Upper lobe of left lung (tissue), 6 donors: ENCODE data around the gene SERPINA6. TPM values are rescaled to one million over a fixed set of nuclear protein-coding genes. Genes with fewer than 3 reads are reported as not detected.
"Not testable (repeated sequence)": the region's sequence is repeated elsewhere in the genome, so short reads cannot be mapped to it uniquely, and the experiment has no call there.

Experiments used
- ATAC-seq, 2 donors: fragments of 200-7000 bp; cut with Tn5 transposase; one replicate each; pipeline ENCODE4 v1.9.1; 2022; ENCODE audit warnings: mild to moderate bottlenecking in 2 of 2, moderate library complexity in 2 of 2; ENCODE audit not compliant: low FRiP score in 2 of 2
- DNase-seq, 2 donors: peaks; one replicate each; pipeline ENCODE4 v3.0.0-alpha.2; 2019 to 2020
- H3K27ac ChIP-seq, 4 donors: fragments of 200-600 bp; sonication (generic); one replicate each; pipeline ENCODE4 v1.5.1; 2016 to 2019
- H3K27me3 ChIP-seq, 4 donors: fragments of 200-600 bp; sonication (generic); one replicate each; pipeline ENCODE4 v1.5.1; 2017 to 2019
- H3K36me3 ChIP-seq, 4 donors: fragments of 200-600 bp; sonication (generic); one replicate each; pipeline ENCODE4 v1.5.1; 2016 to 2019
- H3K4me1 ChIP-seq, 4 donors: fragments of 200-600 bp; sonication (generic); one replicate each; pipeline ENCODE4 v1.5.1; 2018 to 2019
- H3K4me3 ChIP-seq, 4 donors: fragments of 200-600 bp; sonication (generic); one replicate each; pipeline ENCODE4 v1.5.1; 2017 to 2019; ENCODE audit warnings: mild to moderate bottlenecking in 2 of 4, moderate library complexity in 1 of 4
- H3K9me3 ChIP-seq, 4 donors: fragments of 200-600 bp; sonication (generic); one replicate each; pipeline ENCODE4 v1.5.1; 2018 to 2019
- CTCF ChIP-seq, 6 experiments: fragments of 450-650 bp in 4 of 6; fragments of 200-600 bp in 2 of 6; sonication (generic) in 2 of 6; IDR thresholded peaks; one replicate each; pipeline ENCODE4 v1.5.1; 2016 to 2019; ENCODE audit warnings: antibody characterized with exemption in 6 of 6
- EP300 ChIP-seq, 4 donors: sonication (generic); formaldehyde crosslinking; IDR thresholded peaks; one replicate each; pipeline ENCODE4 v1.5.1; 2017; ENCODE audit warnings: antibody characterized with exemption in 4 of 4, control low read depth in 2 of 4
- POLR2A ChIP-seq, 4 donors: fragments of 450-650 bp; IDR thresholded peaks; one replicate each; pipeline ENCODE4 v1.5.1; 2016 to 2017; ENCODE audit warnings: antibody characterized with exemption in 4 of 4, mild to moderate bottlenecking in 2 of 4
- POLR2AphosphoS5 ChIP-seq, 2 donors: sonication (generic); formaldehyde crosslinking; IDR thresholded peaks; one replicate each; pipeline ENCODE4 v1.5.1; 2017; ENCODE audit warnings: antibody characterized with exemption in 2 of 2
- WGBS, 2 donors: methylation state at CpG; one replicate each; pipeline ENCODE4 v1.1.5; 2017 to 2018; 5-methylcytosine and 5-hydroxymethylcytosine counted together
- total RNA-seq, 6 donors: library from RNA; depleted of rRNA in 4 of 6; stranded (reverse); fragments of >200 nt in 4 of 6; gene quantifications; one replicate each; pipeline versions ENCODE4 v1.1.0 to v1.2.1, GENCODE V29; 2016 to 2021
- donor health status: DM: no; HTN: no; CAD: no; lungs with moderate emphysema.
- donor health status: DM: no; HTN: yes; CAD: no; lungs with severe emphysema.

SERPINA6 gene
- total RNA-seq, 6 donors from 2014 or later: 0.46 to 0.51 (median 0.49) TPM; not detected in 3

- TF ChIP-seq POLR2A (IDR thresholded peaks at IDR 0.05): no peak
- no peak for TF ChIP-seq EP300 (IDR thresholded peaks at IDR 0.05)
- no peak for TF ChIP-seq CTCF (IDR thresholded peaks at IDR 0.05)
- TF ChIP-seq POLR2AphosphoS5 (IDR thresholded peaks at IDR 0.05): no peak
- 73 to 82% methylated on average over 2 of the region's 2 CpGs for WGBS, 2 donors
- no peak for ATAC-seq
Measured at GRCh38 chr14:94305620-94306019, 17.5 kb downstream of the SERPINA6 start.

GRCh38 chr14:94304243-94304642 is 18.9 kb downstream of the SERPINA6 start:
- H3K4me3 ChIP-seq: no peak overlapping the region
- peaks cover 0 to 8% (median 3%) of the 10 kb centered on the region in 4 donors for H3K9me3 ChIP-seq
- H3K36me3 ChIP-seq: no peaks in the 10 kb centered on the region
- DNase-seq (no peak), ATAC-seq (no peak)
- H3K27me3 ChIP-seq: no peaks in the 10 kb centered on the region
- no peak for TF ChIP-seq EP300 (IDR thresholded peaks at IDR 0.05)
- no peak for TF ChIP-seq CTCF (IDR thresholded peaks at IDR 0.05)
- no peak for TF ChIP-seq POLR2A (IDR thresholded peaks at IDR 0.05)
- no peak for TF ChIP-seq POLR2AphosphoS5 (IDR thresholded peaks at IDR 0.05)
- H3K4me1 ChIP-seq: no peaks in the 10 kb centered on the region
- no peak overlapping the region for H3K27ac ChIP-seq
- WGBS, 2 donors: 86 to 91% methylated on average over 6 of the region's 6 CpGs

More at GRCh38 chr14:94305620-94306019, 17.5 kb downstream of the SERPINA6 start:
- Histone ChIP-seq H3K27ac (no peak overlapping the region), H3K36me3 (no peaks in the 10 kb centered on the region), H3K9me3 (peaks cover 0 to 8% (median 3%) of the 10 kb centered on the region in 4 donors), H3K4me3 (no peak overlapping the region), H3K27me3 (no peaks in the 10 kb centered on the region), H3K4me1 (no peaks in the 10 kb centered on the region)
- no peak for DNase-seq

- Histone ChIP-seq H3K27me3 (no peaks in the 10 kb centered on the region), H3K4me3 (no peak overlapping the region), H3K9me3 (peaks cover 0 to 6% (median 3%) of the 10 kb centered on the region in 4 donors), H3K36me3 (no peaks in the 10 kb centered on the region), H3K27ac (no peak overlapping the region), H3K4me1 (no peaks in the 10 kb centered on the region)
- TF ChIP-seq POLR2A (IDR thresholded peaks at IDR 0.05) (no peak), CTCF (IDR thresholded peaks at IDR 0.05) (no peak), EP300 (IDR thresholded peaks at IDR 0.05) (no peak), POLR2AphosphoS5 (IDR thresholded peaks at IDR 0.05) (no peak)
- no peak for DNase-seq
- ATAC-seq: no peak
- 85 to 88% methylated on average over 7 of the region's 7 CpGs for WGBS, 2 donors
Measured at GRCh38 chr14:94303111-94303510, 20.0 kb downstream of the SERPINA6 start.

GRCh38 chr14:94298130-94298529 is 25.0 kb downstream of the SERPINA6 start:
- no peak for DNase-seq
- 92 to 95% methylated on average over 15 of the region's 15 CpGs for WGBS, 2 donors
- Histone ChIP-seq H3K27ac (no peak overlapping the region), H3K4me1 (no peaks in the 10 kb centered on the region), H3K27me3 (no peaks in the 10 kb centered on the region), H3K36me3 (no peaks in the 10 kb centered on the region), H3K9me3 (no peaks in the 10 kb centered on the region), H3K4me3 (no peak overlapping the region)
- ATAC-seq: no peak
- no peak for TF ChIP-seq CTCF (IDR thresholded peaks at IDR 0.05)
- TF ChIP-seq EP300 (IDR thresholded peaks at IDR 0.05): no peak
- TF ChIP-seq POLR2A (IDR thresholded peaks at IDR 0.05): no peak
- no peak for TF ChIP-seq POLR2AphosphoS5 (IDR thresholded peaks at IDR 0.05)

GRCh38 chr14:94296181-94296545 is 27.0 kb downstream of the SERPINA6 start:
- H3K27ac ChIP-seq, H3K9me3 ChIP-seq, DNase-seq, H3K36me3 ChIP-seq, H3K4me3 ChIP-seq, H3K4me1 ChIP-seq, H3K27me3 ChIP-seq, ATAC-seq: not testable (repeated sequence)
- 46 to 81% methylated on average over 4 of the region's 4 CpGs for WGBS, 2 donors
